ENCODE measurements around the gene MORC3.

MORC3 gene

GRCh38 chr21:36419241-36419640 is 99.2 kb downstream of the MORC3 start:
- Histone ChIP-seq H3K27me3 (ENCODE audit: control insufficient read depth in 2 of 2, insufficient read depth in 2 of 2, low read length in 2 of 2) (no peaks in the 10 kb centered on the region), H3K27ac (ENCODE audit: low read depth in 2 of 2, low read length in 2 of 2) (no peak overlapping the region), H3K9ac (ENCODE audit: low read depth in 1 of 2, low read length in 2 of 2) (no peak overlapping the region), H3K4me1 (ENCODE audit: control insufficient read depth in 2 of 2, insufficient read depth in 2 of 2, low read length in 2 of 2) (no peaks in the 10 kb centered on the region), H3K4me3 (ENCODE audit: low read length in 2 of 2) (no peak overlapping the region), H3K9me3 (ENCODE audit: control insufficient read depth in 2 of 2, low read length in 2 of 2) (no peaks in the 10 kb centered on the region), H3K36me3 (ENCODE audit: control insufficient read depth in 2 of 2, insufficient read depth in 2 of 2, low read length in 2 of 2) (no peaks in the 10 kb centered on the region)

GRCh38 chr21:36419996-36420395 is 100.0 kb downstream of the MORC3 start:
- Histone ChIP-seq H3K9ac (ENCODE audit: low read depth in 1 of 2, low read length in 2 of 2) (no peak overlapping the region), H3K4me3 (ENCODE audit: low read length in 2 of 2) (no peak overlapping the region), H3K4me1 (ENCODE audit: control insufficient read depth in 2 of 2, insufficient read depth in 2 of 2, low read length in 2 of 2) (no peaks in the 10 kb centered on the region), H3K27me3 (ENCODE audit: control insufficient read depth in 2 of 2, insufficient read depth in 2 of 2, low read length in 2 of 2) (no peaks in the 10 kb centered on the region), H3K9me3 (ENCODE audit: control insufficient read depth in 2 of 2, low read length in 2 of 2) (no peaks in the 10 kb centered on the region), H3K36me3 (ENCODE audit: control insufficient read depth in 2 of 2, insufficient read depth in 2 of 2, low read length in 2 of 2) (no peaks in the 10 kb centered on the region), H3K27ac (ENCODE audit: low read depth in 2 of 2, low read length in 2 of 2) (no peak overlapping the region)

- no peaks in the 10 kb centered on the region for H3K9me3 ChIP-seq (ENCODE audit: control insufficient read depth in 2 of 2, low read length in 2 of 2)
- H3K27me3 ChIP-seq (ENCODE audit: control insufficient read depth in 2 of 2, insufficient read depth in 2 of 2, low read length in 2 of 2), result no peaks in the 10 kb centered on the region
- no peak overlapping the region for H3K27ac ChIP-seq (ENCODE audit: low read depth in 2 of 2, low read length in 2 of 2)
- H3K9ac ChIP-seq (ENCODE audit: low read depth in 1 of 2, low read length in 2 of 2), result no peak overlapping the region
- H3K36me3 ChIP-seq (ENCODE audit: control insufficient read depth in 2 of 2, insufficient read depth in 2 of 2, low read length in 2 of 2), result no peaks in the 10 kb centered on the region
- no peaks in the 10 kb centered on the region for H3K4me1 ChIP-seq (ENCODE audit: control insufficient read depth in 2 of 2, insufficient read depth in 2 of 2, low read length in 2 of 2)
- no peak overlapping the region for H3K4me3 ChIP-seq (ENCODE audit: low read length in 2 of 2)
Measured at GRCh38 chr21:36420571-36421339, 100.8 kb downstream of the MORC3 start.

- H3K4me1 ChIP-seq (ENCODE audit: control insufficient read depth in 2 of 2, insufficient read depth in 2 of 2, low read length in 2 of 2), result no peaks in the 10 kb centered on the region
- H3K4me3 ChIP-seq (ENCODE audit: low read length in 2 of 2), result no peak overlapping the region
- no peak overlapping the region for H3K27ac ChIP-seq (ENCODE audit: low read depth in 2 of 2, low read length in 2 of 2)
- H3K36me3 ChIP-seq (ENCODE audit: control insufficient read depth in 2 of 2, insufficient read depth in 2 of 2, low read length in 2 of 2), result no peaks in the 10 kb centered on the region
- no peaks in the 10 kb centered on the region for H3K27me3 ChIP-seq (ENCODE audit: control insufficient read depth in 2 of 2, insufficient read depth in 2 of 2, low read length in 2 of 2)
- H3K9ac ChIP-seq (ENCODE audit: low read depth in 1 of 2, low read length in 2 of 2), result no peak overlapping the region
- no peaks in the 10 kb centered on the region for H3K9me3 ChIP-seq (ENCODE audit: control insufficient read depth in 2 of 2, low read length in 2 of 2)
Measured at GRCh38 chr21:36422279-36423098, 102.5 kb downstream of the MORC3 start.

GRCh38 chr21:36423771-36424433 is 103.9 kb downstream of the MORC3 start:
- Histone ChIP-seq H3K9me3 (ENCODE audit: control insufficient read depth in 2 of 2, low read length in 2 of 2) (no peaks in the 10 kb centered on the region), H3K4me3 (ENCODE audit: low read length in 2 of 2) (no peak overlapping the region), H3K9ac (ENCODE audit: low read depth in 1 of 2, low read length in 2 of 2) (no peak overlapping the region), H3K36me3 (ENCODE audit: control insufficient read depth in 2 of 2, insufficient read depth in 2 of 2, low read length in 2 of 2) (no peaks in the 10 kb centered on the region), H3K27ac (ENCODE audit: low read depth in 2 of 2, low read length in 2 of 2) (no peak overlapping the region), H3K4me1 (ENCODE audit: control insufficient read depth in 2 of 2, insufficient read depth in 2 of 2, low read length in 2 of 2) (no peaks in the 10 kb centered on the region), H3K27me3 (ENCODE audit: control insufficient read depth in 2 of 2, insufficient read depth in 2 of 2, low read length in 2 of 2) (no peaks in the 10 kb centered on the region)

GRCh38 chr21:36424592-36424991 is 104.6 kb downstream of the MORC3 start:
- Histone ChIP-seq H3K27me3 (ENCODE audit: control insufficient read depth in 2 of 2, insufficient read depth in 2 of 2, low read length in 2 of 2) (no peaks in the 10 kb centered on the region), H3K27ac (ENCODE audit: low read depth in 2 of 2, low read length in 2 of 2) (no peak overlapping the region), H3K9me3 (ENCODE audit: control insufficient read depth in 2 of 2, low read length in 2 of 2) (no peaks in the 10 kb centered on the region)

GRCh38 chr21:36425286-36425685 is 105.3 kb downstream of the MORC3 start:
- Histone ChIP-seq H3K27me3 (ENCODE audit: control insufficient read depth in 2 of 2, insufficient read depth in 2 of 2, low read length in 2 of 2) (no peaks in the 10 kb centered on the region), H3K4me1 (ENCODE audit: control insufficient read depth in 2 of 2, insufficient read depth in 2 of 2, low read length in 2 of 2) (no peaks in the 10 kb centered on the region), H3K27ac (ENCODE audit: low read depth in 2 of 2, low read length in 2 of 2) (no peak overlapping the region), H3K4me3 (ENCODE audit: low read length in 2 of 2) (no peak overlapping the region), H3K9me3 (ENCODE audit: control insufficient read depth in 2 of 2, low read length in 2 of 2) (no peaks in the 10 kb centered on the region), H3K9ac (ENCODE audit: low read depth in 1 of 2, low read length in 2 of 2) (no peak overlapping the region), H3K36me3 (ENCODE audit: control insufficient read depth in 2 of 2, insufficient read depth in 2 of 2, low read length in 2 of 2) (no peaks in the 10 kb centered on the region)

More at GRCh38 chr21:36424592-36424991, 104.6 kb downstream of the MORC3 start:
- H3K4me1 ChIP-seq (ENCODE audit: control insufficient read depth in 2 of 2, insufficient read depth in 2 of 2, low read length in 2 of 2), result no peaks in the 10 kb centered on the region
- no peaks in the 10 kb centered on the region for H3K36me3 ChIP-seq (ENCODE audit: control insufficient read depth in 2 of 2, insufficient read depth in 2 of 2, low read length in 2 of 2)
- H3K4me3 ChIP-seq (ENCODE audit: low read length in 2 of 2), result no peak overlapping the region
- H3K9ac ChIP-seq (ENCODE audit: low read depth in 1 of 2, low read length in 2 of 2), result no peak overlapping the region

Data from mucosa of rectum (tissue), 2 donors.